OCI-LY7 (cell line): Measurements from ENCODE around the gene FBLN2.

Source experiments
- EZH2phosphoT487 ChIP-seq: fragments of 200-600 bp; sonication (generic); IDR thresholded peaks from 2 replicates; pipeline ENCODE4 v1.6.1; 2018; ENCODE audit warnings: low read depth, borderline replicate concordance, mild to moderate bottlenecking, mixed run types, antibody characterized with exemption, low read length, moderate library complexity, mixed read lengths
- TF ChIP-seq, protein P1 (sequence below): fragments of 200-600 bp; sonication (generic); conservative IDR thresholded peaks from 2 replicates; pipeline ENCODE4 v1.5.1; 2014; ENCODE audit warnings: mild to moderate bottlenecking, antibody characterized with exemption, low read length, moderate library complexity, mixed read lengths

DNA sequence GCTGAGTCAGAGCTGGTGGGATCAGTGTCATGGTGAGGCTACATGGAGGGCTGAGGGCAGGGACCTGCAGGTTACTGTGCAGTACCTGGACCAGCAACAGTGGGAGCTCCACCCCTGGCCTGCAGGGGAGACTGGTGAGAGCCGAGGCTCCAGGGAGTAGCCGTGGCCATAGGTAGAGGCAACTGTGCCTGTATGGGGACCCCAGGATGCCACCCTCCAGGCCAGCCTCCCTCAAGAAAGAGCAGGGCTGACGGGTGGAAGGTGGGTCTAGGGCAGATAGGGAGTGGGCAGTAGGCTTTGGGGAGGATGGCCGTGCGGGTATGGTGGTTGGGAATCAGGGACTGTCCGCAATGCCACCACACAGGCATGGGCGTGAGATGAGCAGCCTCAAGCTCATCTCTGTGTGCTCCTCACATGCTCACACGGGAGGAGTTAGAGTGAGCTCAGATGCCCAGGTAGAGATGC, 35.5 kb downstream of the FBLN2 start:
- no peak for TF ChIP-seq EZH2phosphoT487
- TF ChIP-seq, protein P1, sequence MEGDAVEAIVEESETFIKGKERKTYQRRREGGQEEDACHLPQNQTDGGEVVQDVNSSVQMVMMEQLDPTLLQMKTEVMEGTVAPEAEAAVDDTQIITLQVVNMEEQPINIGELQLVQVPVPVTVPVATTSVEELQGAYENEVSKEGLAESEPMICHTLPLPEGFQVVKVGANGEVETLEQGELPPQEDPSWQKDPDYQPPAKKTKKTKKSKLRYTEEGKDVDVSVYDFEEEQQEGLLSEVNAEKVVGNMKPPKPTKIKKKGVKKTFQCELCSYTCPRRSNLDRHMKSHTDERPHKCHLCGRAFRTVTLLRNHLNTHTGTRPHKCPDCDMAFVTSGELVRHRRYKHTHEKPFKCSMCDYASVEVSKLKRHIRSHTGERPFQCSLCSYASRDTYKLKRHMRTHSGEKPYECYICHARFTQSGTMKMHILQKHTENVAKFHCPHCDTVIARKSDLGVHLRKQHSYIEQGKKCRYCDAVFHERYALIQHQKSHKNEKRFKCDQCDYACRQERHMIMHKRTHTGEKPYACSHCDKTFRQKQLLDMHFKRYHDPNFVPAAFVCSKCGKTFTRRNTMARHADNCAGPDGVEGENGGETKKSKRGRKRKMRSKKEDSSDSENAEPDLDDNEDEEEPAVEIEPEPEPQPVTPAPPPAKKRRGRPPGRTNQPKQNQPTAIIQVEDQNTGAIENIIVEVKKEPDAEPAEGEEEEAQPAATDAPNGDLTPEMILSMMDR = no peak
